AG04450 (cell line): ENCODE measurements around the gene SCML2. TPM values are rescaled to one million over a fixed set of nuclear protein-coding genes. Genes with fewer than 3 reads are reported as not detected.

Source experiments
- CTCF ChIA-PET: fragments of 300-600, 350-600 bp; formaldehyde crosslinking; extraction: SDS; loops from one replicate; lab custom pipeline; 2022; ENCODE audit warnings: antibody characterized with exemption, inconsistent platforms; lab: Charles Lee
- POLR2A ChIA-PET: fragments of 350-600 bp; formaldehyde crosslinking; extraction: SDS; loops from one replicate; lab custom pipeline; 2021; ENCODE audit warnings: antibody characterized with exemption, inconsistent platforms; lab: Yijun Ruan, JAX
- DNase-seq: peaks from one replicate; pipeline ENCODE4 v3.0.0-alpha.2; 2011; ENCODE audit warnings: low read depth, low spot score
- H3K27ac ChIP-seq: one replicate; pipeline ENCODE4 v1.5.1; 2012; ENCODE audit warnings: low read depth, low read length, control low read depth
- H3K27me3 ChIP-seq: one replicate; pipeline ENCODE4 v1.6.0; 2012; ENCODE audit warnings: low read length; ENCODE audit not compliant: control insufficient read depth, insufficient read depth
- H3K4me3 ChIP-seq: 2 replicates; pipeline ENCODE4 v1.5.1; 2011; ENCODE audit warnings: mild to moderate bottlenecking, low read depth, low read length, control low read depth
- H3K9me3 ChIP-seq: 2 replicates; pipeline ENCODE4 v1.5.1; 2012; ENCODE audit warnings: low read length; ENCODE audit not compliant: control insufficient read depth, insufficient read depth
- polyA plus RNA-seq: library from polyadenylated mRNA; depleted of rRNA; stranded (reverse); fragments of >200 nt; gene quantifications from 2 replicates; pipeline ENCODE4 v1.2.3, GENCODE V29; 2011
- TF ChIP-seq, protein P1 (sequence below): IDR thresholded peaks from 2 replicates; pipeline ENCODE4 v1.5.1; 2011; ENCODE audit warnings: low read depth, low read length, control low read depth, inconsistent platforms

The SCML2 gene
- polyA plus RNA-seq, 1 experiment = 1.7 TPM

DNA sequence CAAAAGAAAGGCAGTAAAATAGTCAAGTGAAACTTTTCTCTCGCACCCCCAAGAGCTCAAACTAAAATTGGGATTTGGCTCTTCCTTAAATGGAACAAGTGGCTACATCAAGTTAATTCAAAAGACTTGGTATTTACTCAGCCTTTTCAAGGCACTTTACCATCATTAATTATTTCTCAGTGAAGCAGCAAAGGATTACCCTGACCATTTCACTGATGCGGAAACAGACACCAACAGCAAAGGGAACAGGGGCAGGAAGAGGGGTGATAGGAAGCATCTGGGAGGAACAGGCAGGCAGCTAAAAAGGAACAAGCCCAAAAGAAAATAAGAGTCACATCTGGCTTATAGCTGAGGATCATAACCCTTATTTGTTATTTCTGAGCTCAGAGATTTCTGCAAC is 2.7 kb downstream of the SCML2 start:
- Histone ChIP-seq H3K27me3 (no peaks in the 10 kb centered on the region), H3K27ac (no peak overlapping the region), H3K9me3 (no peaks in the 10 kb centered on the region), H3K4me3 (no peak overlapping the region)
- TF ChIP-seq, protein P1, sequence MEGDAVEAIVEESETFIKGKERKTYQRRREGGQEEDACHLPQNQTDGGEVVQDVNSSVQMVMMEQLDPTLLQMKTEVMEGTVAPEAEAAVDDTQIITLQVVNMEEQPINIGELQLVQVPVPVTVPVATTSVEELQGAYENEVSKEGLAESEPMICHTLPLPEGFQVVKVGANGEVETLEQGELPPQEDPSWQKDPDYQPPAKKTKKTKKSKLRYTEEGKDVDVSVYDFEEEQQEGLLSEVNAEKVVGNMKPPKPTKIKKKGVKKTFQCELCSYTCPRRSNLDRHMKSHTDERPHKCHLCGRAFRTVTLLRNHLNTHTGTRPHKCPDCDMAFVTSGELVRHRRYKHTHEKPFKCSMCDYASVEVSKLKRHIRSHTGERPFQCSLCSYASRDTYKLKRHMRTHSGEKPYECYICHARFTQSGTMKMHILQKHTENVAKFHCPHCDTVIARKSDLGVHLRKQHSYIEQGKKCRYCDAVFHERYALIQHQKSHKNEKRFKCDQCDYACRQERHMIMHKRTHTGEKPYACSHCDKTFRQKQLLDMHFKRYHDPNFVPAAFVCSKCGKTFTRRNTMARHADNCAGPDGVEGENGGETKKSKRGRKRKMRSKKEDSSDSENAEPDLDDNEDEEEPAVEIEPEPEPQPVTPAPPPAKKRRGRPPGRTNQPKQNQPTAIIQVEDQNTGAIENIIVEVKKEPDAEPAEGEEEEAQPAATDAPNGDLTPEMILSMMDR = no peak
- no peak for DNase-seq
- POLR2A ChIA-PET = no interaction called here
- CTCF ChIA-PET = no interaction called here

DNA sequence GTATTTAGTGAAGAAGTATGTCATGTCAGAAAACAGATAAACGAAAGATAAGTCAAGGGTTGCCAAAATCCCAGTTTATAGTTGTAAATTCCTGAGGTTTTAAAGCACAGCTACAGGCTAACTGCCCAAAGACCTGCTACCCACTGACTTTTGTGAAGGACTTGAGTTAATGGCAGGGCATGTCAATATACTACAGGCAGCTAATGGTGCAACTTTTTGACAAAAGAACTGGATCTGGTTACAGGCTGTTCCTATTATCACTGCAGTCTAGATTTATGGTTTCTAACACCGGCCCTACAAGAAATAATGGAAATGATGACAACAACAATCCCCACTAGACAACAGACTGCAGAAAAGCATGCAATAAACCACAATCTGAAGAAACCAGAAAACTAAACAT is 6.4 kb downstream of the SCML2 start:
- Histone ChIP-seq H3K27ac (no peak overlapping the region), H3K27me3 (no peaks in the 10 kb centered on the region), H3K4me3 (no peak overlapping the region), H3K9me3 (no peaks in the 10 kb centered on the region)
- POLR2A ChIA-PET = no interaction called here
- CTCF ChIA-PET = no interaction called here
- TF ChIP-seq, protein P1 = no peak
- no peak for DNase-seq

DNA sequence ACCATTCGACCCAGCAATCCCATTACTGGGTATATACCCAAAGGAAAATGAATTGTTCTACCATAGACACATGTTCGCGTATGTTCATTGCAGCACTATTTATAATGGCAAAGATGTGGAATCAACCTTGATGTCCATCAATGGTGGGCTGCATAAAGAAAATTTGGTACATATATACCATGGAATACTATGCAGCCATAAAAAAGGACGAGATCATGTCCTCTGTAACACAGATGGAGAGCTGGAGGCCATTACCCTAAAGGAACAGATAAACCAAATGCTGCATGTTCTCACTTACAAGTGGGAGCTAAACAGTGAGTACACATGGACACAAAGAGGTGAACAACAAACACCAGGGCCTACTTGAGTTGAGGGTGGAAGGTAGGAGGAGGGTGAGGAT is 45.1 kb downstream of the SCML2 start:
- POLR2A ChIA-PET = no interaction called here
- no peak overlapping the region for H3K4me3 ChIP-seq
- DNase-seq = no peak
- CTCF ChIA-PET = no interaction called here
- TF ChIP-seq, protein P1 = no peak
- no peaks in the 10 kb centered on the region for H3K9me3 ChIP-seq
- H3K27me3 ChIP-seq = no peaks in the 10 kb centered on the region
- no peak overlapping the region for H3K27ac ChIP-seq

DNA sequence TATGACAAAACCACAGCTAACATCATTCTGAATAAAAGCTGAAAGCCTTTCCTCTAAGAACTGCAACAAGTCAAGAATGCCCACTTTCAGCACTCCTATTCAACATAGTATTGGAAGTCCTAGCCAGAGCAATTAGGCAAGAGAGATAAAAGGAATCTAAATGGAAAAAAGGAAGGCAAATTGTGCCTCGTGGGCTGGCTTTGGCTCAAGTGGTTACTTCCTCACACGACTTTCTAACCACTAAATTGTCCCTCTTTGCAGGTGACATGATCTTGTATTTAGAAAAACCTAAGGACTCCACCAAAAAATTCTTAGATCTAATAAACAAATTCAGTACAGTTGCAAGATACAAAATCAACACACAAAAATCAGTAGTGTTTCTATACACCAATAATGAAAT is 57.2 kb downstream of the SCML2 start:
- no peak overlapping the region for H3K4me3 ChIP-seq
- no peak overlapping the region for H3K27ac ChIP-seq
- ChIA-PET POLR2A (no interaction called here), CTCF (no interaction called here)
- DNase-seq = no peak
- TF ChIP-seq, protein P1 = no peak
- H3K9me3 ChIP-seq = no peaks in the 10 kb centered on the region
- no peaks in the 10 kb centered on the region for H3K27me3 ChIP-seq

DNA sequence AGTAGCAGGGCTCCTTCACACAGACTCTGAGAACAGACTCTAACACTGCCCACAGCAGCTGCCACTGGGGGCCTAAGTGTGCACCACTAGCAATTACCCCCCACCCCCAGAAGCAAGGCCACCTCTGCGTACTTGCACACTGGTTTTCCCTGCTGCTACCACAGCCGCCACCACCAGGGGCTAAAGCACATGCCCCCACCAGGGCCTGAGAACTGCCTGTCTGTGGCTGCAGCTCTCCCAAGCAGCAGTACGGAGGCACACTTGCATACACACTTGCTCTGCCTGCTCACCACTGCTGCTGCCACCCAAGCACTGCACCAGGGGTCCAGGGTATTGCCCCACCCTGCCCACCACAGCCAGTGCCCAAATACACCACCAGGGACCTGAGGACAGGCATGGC is 59.6 kb downstream of the SCML2 start:
- H3K9me3 ChIP-seq = no peaks in the 10 kb centered on the region
- no peaks in the 10 kb centered on the region for H3K27me3 ChIP-seq
- ChIA-PET POLR2A (no interaction called here), CTCF (no interaction called here)
- TF ChIP-seq, protein P1 = no peak
- H3K27ac ChIP-seq = no peak overlapping the region
- no peak overlapping the region for H3K4me3 ChIP-seq
- no peak for DNase-seq
